Measurements from ENCODE around the gene COPG2. TPM values are rescaled to one million over a fixed set of nuclear protein-coding genes. Genes with fewer than 3 reads are reported as not detected.

The COPG2 gene
- polyA plus RNA-seq, 1 donor = 44.1 TPM

GRCh38 chr7:130475776-130476175 is 192.8 kb downstream of the COPG2 start:
- no peak for DNase-seq (ENCODE audit: low read depth)

- no peak for DNase-seq (ENCODE audit: low read depth)
Measured at GRCh38 chr7:130473876-130474275, 194.7 kb downstream of the COPG2 start.

- DNase-seq (ENCODE audit: low read depth) = no peak
Measured at GRCh38 chr7:130473289-130473688, 195.3 kb downstream of the COPG2 start.

- DNase-seq (ENCODE audit: low read depth) = no peak
Measured at GRCh38 chr7:130471974-130472373, 196.6 kb downstream of the COPG2 start.

GRCh38 chr7:130468612-130469011 is 199.9 kb downstream of the COPG2 start:
- no peak for DNase-seq (ENCODE audit: low read depth)

- DNase-seq (ENCODE audit: low read depth) = no peak
Measured at GRCh38 chr7:130463553-130464434, 204.8 kb downstream of the COPG2 start.

GRCh38 chr7:130461272-130461671 is 207.3 kb downstream of the COPG2 start:
- DNase-seq (ENCODE audit: low read depth) = no peak

GRCh38 chr7:130458257-130458656 is 210.3 kb downstream of the COPG2 start:
- no peak for DNase-seq (ENCODE audit: low read depth)

Other genes with a start within 250 kb of the COPG2 start
- 22.9 TPM for gene CEP41, start 227.7 kb downstream of the COPG2 start, polyA plus RNA-seq (ENCODE audit: insufficient read length)
- 810 TPM for gene MEST, start 176.7 kb downstream of the COPG2 start, polyA plus RNA-seq (ENCODE audit: insufficient read length)
- gene TSGA13, start 17.8 kb upstream of the COPG2 start, polyA plus RNA-seq (ENCODE audit: insufficient read length) = 0.10 TPM
- 1.1 TPM for gene KLF14, start 65.5 kb upstream of the COPG2 start, polyA plus RNA-seq (ENCODE audit: insufficient read length)